GM10266 (cell line): ENCODE data around the gene PDE4D.

Experiments
- DNase-seq: peaks from one replicate; pipeline ENCODE4 v3.0.0; 2012; ENCODE audit errors: extremely low spot score
- CTCF ChIP-seq: IDR thresholded peaks from 2 replicates; pipeline ENCODE4 v1.5.1; 2012; ENCODE audit warnings: mild to moderate bottlenecking, low read depth; ENCODE audit not compliant: control insufficient read depth, insufficient read depth; ENCODE audit errors: missing control alignments

Gene PDE4D

GRCh38 chr5:59005934-59006701, 887.4 kb downstream of the PDE4D start:
- TF ChIP-seq CTCF, result no peak
- DNase-seq, result no peak

GRCh38 chr5:59003641-59004040, 889.9 kb downstream of the PDE4D start:
- DNase-seq, result no peak
- no peak for TF ChIP-seq CTCF

GRCh38 chr5:59003124-59003523, 890.4 kb downstream of the PDE4D start:
- TF ChIP-seq CTCF, result no peak
- no peak for DNase-seq

- no peak for DNase-seq
- TF ChIP-seq CTCF, result no peak
Measured at GRCh38 chr5:59002162-59002825, 891.2 kb downstream of the PDE4D start.

GRCh38 chr5:59001716-59002115, 891.8 kb downstream of the PDE4D start:
- DNase-seq, result no peak
- TF ChIP-seq CTCF, result no peak

DNA sequence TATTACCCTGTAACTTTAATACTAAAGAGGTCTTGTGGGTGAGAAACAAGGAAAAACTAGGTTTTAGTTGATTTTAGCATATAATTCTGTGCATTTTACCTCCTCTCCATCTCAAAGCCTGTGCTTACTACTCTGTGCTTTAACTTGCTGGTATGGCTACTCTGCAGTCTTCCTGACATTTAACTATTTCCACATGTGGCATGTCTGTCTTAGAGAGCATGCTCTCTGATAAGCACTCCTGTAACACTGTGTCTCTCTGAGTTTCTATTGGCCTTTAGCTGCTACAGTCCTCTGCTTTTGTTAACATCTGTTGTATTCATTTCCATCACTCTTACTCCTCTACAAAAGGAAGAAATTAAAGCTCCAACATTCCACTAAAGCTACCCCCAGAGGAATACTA, 892.4 kb downstream of the PDE4D start:
- DNase-seq, result no peak
- no peak for TF ChIP-seq CTCF

DNA sequence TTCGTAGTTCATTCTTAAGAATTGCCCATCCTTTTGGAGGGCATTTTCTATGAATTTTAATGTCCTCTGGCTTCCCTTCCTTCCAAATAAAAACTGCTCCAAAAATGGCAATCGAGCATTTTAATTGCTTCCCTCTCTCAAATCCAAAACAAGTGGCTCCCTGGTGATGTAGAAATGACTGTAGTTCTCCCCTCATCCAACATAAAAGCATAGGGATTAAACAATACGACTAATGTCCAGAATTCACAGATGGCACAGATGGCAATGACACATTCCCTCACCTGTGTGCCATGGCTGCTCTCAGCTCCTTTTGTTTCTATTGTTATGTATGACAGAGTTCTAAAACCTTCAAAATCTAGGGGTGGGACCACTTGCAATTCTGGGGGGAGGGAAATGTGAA, 893.3 kb downstream of the PDE4D start:
- no peak for DNase-seq
- TF ChIP-seq CTCF, result no peak
